ENCODE data around the gene PSD4.

Gene PSD4

DNA sequence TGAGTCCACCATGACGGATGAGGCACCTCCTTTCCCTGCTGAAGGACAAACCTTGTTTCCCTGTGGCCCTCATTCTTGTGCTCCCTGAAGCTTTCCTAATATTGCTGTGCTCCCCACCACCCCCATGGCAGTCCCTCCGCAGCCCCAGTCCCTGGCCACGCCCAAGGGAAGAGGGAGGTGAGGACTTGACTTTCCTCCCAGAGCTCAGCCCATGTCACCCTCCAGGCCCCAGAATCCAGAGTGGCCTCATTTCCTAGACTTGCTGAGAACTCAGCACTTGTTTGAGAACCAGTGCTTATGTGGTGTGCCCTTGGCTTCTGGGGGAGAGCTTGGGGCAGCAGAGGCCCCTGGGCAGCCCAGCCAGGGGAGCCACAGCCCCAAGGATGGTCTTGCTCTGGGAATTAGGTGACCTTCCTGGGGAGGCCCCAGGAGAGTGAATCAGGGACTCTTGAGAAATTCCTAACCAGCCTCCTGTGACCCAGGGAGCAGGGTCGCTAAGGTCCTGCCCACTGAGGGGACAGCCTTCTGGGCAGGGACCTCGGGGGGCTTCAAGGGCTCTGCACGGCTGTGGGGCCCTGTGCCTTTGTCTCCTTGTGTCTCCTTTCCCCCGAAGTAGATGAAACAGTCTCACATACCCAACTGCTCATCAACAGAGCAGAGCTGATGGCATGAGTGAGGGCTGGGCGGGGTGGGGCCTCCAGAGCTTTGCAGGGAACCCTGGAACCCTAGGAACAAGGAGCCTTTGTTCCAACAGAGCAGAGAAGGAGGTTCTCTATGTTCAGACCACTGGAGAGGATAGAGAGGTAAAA lies 27.9 kb downstream of the PSD4 start:
- Histone ChIP-seq H2AFZ (ENCODE audit: low read length) (no peak overlapping the region), H3K4me3 (ENCODE audit: low read length, poor library complexity, severe bottlenecking) (no peak overlapping the region), H3K36me3 (ENCODE audit: insufficient read depth, low read length) (peaks cover 58% of the 10 kb centered on the region; the same call in 1 of the 2 replicates), H3K4me2 (ENCODE audit: low read depth, low read length, poor library complexity, severe bottlenecking) (no peak overlapping the region), H3K27me3 (ENCODE audit: insufficient read depth, low read length, poor library complexity, severe bottlenecking) (no peaks in the 10 kb centered on the region), H4K20me1 (ENCODE audit: insufficient read depth, low read length, poor library complexity, severe bottlenecking) (no peaks in the 10 kb centered on the region), H3F3A (ENCODE audit: low read depth) (no peaks in the 10 kb centered on the region), H3K4me1 (ENCODE audit: insufficient read depth, low read length, poor library complexity, severe bottlenecking) (no peaks in the 10 kb centered on the region), H3K9ac (ENCODE audit: low read depth, low read length, poor library complexity, severe bottlenecking) (no peak overlapping the region), H3K9me3 (ENCODE audit: insufficient read depth, low read depth, low read length) (no peaks in the 10 kb centered on the region), H3K9me2 (replicated peaks; ENCODE audit: low read depth, low read length) (no peaks in the 10 kb centered on the region), H3K79me2 (ENCODE audit: insufficient read depth, low read length) (no peaks in the 10 kb centered on the region)
- TF ChIP-seq EZH2phosphoT487 (IDR thresholded peaks at IDR 0.05; ENCODE audit: borderline replicate concordance) = no peak
- TF ChIP-seq, protein P1, sequence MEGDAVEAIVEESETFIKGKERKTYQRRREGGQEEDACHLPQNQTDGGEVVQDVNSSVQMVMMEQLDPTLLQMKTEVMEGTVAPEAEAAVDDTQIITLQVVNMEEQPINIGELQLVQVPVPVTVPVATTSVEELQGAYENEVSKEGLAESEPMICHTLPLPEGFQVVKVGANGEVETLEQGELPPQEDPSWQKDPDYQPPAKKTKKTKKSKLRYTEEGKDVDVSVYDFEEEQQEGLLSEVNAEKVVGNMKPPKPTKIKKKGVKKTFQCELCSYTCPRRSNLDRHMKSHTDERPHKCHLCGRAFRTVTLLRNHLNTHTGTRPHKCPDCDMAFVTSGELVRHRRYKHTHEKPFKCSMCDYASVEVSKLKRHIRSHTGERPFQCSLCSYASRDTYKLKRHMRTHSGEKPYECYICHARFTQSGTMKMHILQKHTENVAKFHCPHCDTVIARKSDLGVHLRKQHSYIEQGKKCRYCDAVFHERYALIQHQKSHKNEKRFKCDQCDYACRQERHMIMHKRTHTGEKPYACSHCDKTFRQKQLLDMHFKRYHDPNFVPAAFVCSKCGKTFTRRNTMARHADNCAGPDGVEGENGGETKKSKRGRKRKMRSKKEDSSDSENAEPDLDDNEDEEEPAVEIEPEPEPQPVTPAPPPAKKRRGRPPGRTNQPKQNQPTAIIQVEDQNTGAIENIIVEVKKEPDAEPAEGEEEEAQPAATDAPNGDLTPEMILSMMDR (conservative IDR thresholded peaks at IDR 0.05; ENCODE audit: low read length) = no peak

DNA sequence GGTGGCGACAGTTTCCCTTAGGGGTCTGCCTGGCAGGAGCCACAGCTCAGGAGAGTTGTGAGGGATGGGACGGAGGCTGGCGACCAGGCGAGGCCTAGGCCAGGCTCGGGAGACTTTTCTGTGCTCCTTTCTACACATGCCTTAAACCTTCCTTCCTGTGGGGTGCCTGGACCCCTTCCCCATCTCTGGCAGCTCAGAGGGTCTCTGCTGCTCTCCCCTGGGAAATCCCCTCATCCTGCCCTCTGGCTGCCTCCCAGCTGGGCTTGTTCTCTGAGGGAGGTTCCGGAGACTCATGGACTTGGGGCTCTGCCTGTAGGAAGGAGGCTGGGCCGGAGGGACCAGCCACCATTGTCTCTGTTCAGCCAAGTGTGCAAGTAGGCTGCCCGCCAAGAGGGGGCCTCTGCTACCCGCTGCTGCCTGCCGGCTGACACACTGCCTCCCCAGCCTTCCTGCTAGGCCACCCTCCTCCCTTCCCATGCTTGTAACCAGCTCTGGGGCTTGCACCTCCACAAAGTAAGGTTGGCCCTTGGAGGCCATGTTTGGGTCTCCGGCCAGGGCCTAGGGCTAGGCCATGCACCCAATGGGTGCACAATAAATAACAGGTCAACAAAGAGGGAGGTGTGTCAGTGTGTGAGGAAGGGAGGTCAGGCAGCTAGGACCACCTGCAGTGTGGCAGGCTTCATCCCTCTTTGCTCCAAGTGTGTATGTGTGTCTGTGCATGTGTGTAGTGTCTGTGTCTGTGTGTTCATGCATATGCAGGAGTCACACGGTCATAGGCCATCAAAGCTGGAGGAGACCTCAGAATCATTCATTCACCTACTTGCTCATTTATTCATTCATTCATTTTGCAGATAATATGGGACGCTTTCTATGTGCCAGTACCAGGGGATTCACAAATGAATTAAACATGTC lies 28.8 kb downstream of the PSD4 start:
- H3K4me3 ChIP-seq (ENCODE audit: low read length, poor library complexity, severe bottlenecking) = no peak overlapping the region
- peaks cover 49% of the 10 kb centered on the region; the same call in 1 of the 2 replicates for H3K36me3 ChIP-seq (ENCODE audit: insufficient read depth, low read length)
- no peak overlapping the region for H2AFZ ChIP-seq (ENCODE audit: low read length)
- H3K4me1 ChIP-seq (ENCODE audit: insufficient read depth, low read length, poor library complexity, severe bottlenecking) = no peaks in the 10 kb centered on the region
- H3K27me3 ChIP-seq (ENCODE audit: insufficient read depth, low read length, poor library complexity, severe bottlenecking) = no peaks in the 10 kb centered on the region
- H3K9me3 ChIP-seq (ENCODE audit: insufficient read depth, low read depth, low read length) = no peaks in the 10 kb centered on the region
- no peaks in the 10 kb centered on the region for H3K79me2 ChIP-seq (ENCODE audit: insufficient read depth, low read length)
- H3F3A ChIP-seq (ENCODE audit: low read depth) = no peaks in the 10 kb centered on the region
- H3K4me2 ChIP-seq (ENCODE audit: low read depth, low read length, poor library complexity, severe bottlenecking) = no peak overlapping the region
- TF ChIP-seq EZH2phosphoT487 (IDR thresholded peaks at IDR 0.05; ENCODE audit: borderline replicate concordance) = no peak
- TF ChIP-seq, protein P1 (conservative IDR thresholded peaks at IDR 0.05; ENCODE audit: low read length) = no peak
- no peaks in the 10 kb centered on the region for H3K9me2 ChIP-seq (replicated peaks; ENCODE audit: low read depth, low read length)
- no peaks in the 10 kb centered on the region for H4K20me1 ChIP-seq (ENCODE audit: insufficient read depth, low read length, poor library complexity, severe bottlenecking)
- H3K9ac ChIP-seq (ENCODE audit: low read depth, low read length, poor library complexity, severe bottlenecking) = no peak overlapping the region

DNA sequence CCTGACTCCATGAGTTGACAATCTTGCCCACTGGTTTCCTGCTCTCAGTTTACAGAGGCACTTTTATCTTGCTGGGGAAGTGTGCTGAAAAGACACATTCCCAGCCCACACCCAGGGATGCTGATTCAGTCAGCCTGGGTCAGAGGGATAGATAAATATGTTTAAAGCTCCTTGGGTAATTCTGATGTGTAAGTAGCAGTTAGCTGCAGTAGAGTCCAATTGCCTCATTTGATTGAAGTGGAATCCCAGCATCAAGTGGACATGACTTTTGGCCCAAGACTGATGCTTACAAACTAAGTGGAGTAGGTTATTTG lies 29.4 kb downstream of the PSD4 start:
- H3K27me3 ChIP-seq (ENCODE audit: insufficient read depth, low read length, poor library complexity, severe bottlenecking) = no peaks in the 10 kb centered on the region
- H2AFZ ChIP-seq (ENCODE audit: low read length) = no peak overlapping the region
- TF ChIP-seq EZH2phosphoT487 (IDR thresholded peaks at IDR 0.05; ENCODE audit: borderline replicate concordance) = no peak
- TF ChIP-seq, protein P1 (conservative IDR thresholded peaks at IDR 0.05; ENCODE audit: low read length) = no peak
- no peaks in the 10 kb centered on the region for H3K4me1 ChIP-seq (ENCODE audit: insufficient read depth, low read length, poor library complexity, severe bottlenecking)
- H3K36me3 ChIP-seq (ENCODE audit: insufficient read depth, low read length) = peaks cover 43% of the 10 kb centered on the region; the same call in 1 of the 2 replicates
- H4K20me1 ChIP-seq (ENCODE audit: insufficient read depth, low read length, poor library complexity, severe bottlenecking) = no peaks in the 10 kb centered on the region
- H3K4me2 ChIP-seq (ENCODE audit: low read depth, low read length, poor library complexity, severe bottlenecking) = no peak overlapping the region
- no peaks in the 10 kb centered on the region for H3F3A ChIP-seq (ENCODE audit: low read depth)
- H3K9me2 ChIP-seq (replicated peaks; ENCODE audit: low read depth, low read length) = no peaks in the 10 kb centered on the region
- H3K79me2 ChIP-seq (ENCODE audit: insufficient read depth, low read length) = no peaks in the 10 kb centered on the region
- no peak overlapping the region for H3K4me3 ChIP-seq (ENCODE audit: low read length, poor library complexity, severe bottlenecking)
- H3K9ac ChIP-seq (ENCODE audit: low read depth, low read length, poor library complexity, severe bottlenecking) = no peak overlapping the region
- no peaks in the 10 kb centered on the region for H3K9me3 ChIP-seq (ENCODE audit: insufficient read depth, low read depth, low read length)

All from Loucy (cell line).